ENCODE measurements around the gene SAMD4A. TPM values are rescaled to one million over a fixed set of nuclear protein-coding genes. Genes with fewer than 3 reads are reported as not detected.

SAMD4A gene
- total and polyA plus RNA-seq, 12 donors, result 14.0 to 284 (median 191) TPM

GRCh38 chr14:54702014-54702491, 135.1 kb downstream of the SAMD4A start:
- ATAC-seq (no peak), DNase-seq (no peak)
- peaks cover 0 to 22% (median 0%) of the 10 kb centered on the region in 9 donors for H3K36me3 ChIP-seq
- intact Hi-C loops (cut with DNase I), result no loop called here
- H3K27me3 ChIP-seq, result no peaks in the 10 kb centered on the region
- H3K9me3 ChIP-seq, result no peaks in the 10 kb centered on the region
- 69 to 72% methylated on average over 12 of the region's 12 CpGs for WGBS, 2 donors
- H3K4me1 ChIP-seq, result peaks cover 8 to 83% (median 44%) of the 10 kb centered on the region in 9 donors
- TF ChIP-seq, protein P1, sequence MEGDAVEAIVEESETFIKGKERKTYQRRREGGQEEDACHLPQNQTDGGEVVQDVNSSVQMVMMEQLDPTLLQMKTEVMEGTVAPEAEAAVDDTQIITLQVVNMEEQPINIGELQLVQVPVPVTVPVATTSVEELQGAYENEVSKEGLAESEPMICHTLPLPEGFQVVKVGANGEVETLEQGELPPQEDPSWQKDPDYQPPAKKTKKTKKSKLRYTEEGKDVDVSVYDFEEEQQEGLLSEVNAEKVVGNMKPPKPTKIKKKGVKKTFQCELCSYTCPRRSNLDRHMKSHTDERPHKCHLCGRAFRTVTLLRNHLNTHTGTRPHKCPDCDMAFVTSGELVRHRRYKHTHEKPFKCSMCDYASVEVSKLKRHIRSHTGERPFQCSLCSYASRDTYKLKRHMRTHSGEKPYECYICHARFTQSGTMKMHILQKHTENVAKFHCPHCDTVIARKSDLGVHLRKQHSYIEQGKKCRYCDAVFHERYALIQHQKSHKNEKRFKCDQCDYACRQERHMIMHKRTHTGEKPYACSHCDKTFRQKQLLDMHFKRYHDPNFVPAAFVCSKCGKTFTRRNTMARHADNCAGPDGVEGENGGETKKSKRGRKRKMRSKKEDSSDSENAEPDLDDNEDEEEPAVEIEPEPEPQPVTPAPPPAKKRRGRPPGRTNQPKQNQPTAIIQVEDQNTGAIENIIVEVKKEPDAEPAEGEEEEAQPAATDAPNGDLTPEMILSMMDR (IDR thresholded peaks at IDR 0.05), result no peak
- no peak overlapping the region for H3K4me3 ChIP-seq
- H3K27ac ChIP-seq, result peak overlapping the region in 5 of 10 donors; percentile 10 to 37 (median 11)

DNA sequence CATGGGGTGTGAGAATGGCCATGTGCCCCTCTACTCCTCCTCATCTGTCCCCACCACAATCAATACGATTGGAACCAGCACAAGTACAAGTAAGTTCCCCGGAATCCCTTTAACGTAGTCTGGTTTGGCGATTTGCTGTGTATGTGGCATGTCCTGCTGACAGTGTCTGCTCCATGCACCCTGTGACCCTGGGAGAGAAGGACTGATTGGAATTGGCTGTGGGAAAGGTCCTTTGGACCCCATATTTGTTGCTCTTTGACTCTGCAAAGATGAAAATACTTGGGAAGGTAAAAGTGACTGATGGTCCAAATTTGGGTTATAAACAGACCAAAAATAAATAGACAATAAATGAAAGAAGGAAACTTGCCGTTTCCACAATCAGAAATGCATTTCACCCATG, 135.6 kb downstream of the SAMD4A start:
- TF ChIP-seq, protein P1 (IDR thresholded peaks at IDR 0.05), result no peak
- Histone ChIP-seq H3K36me3 (peaks cover 0 to 22% (median 0%) of the 10 kb centered on the region in 9 donors), H3K27ac (peak overlapping the region in 5 of 10 donors; percentile 10 to 37 (median 11)), H3K4me1 (peaks cover 6 to 83% (median 42%) of the 10 kb centered on the region in 9 donors), H3K4me3 (no peak overlapping the region), H3K27me3 (no peaks in the 10 kb centered on the region), H3K9me3 (no peaks in the 10 kb centered on the region)
- DNase-seq (no peak), ATAC-seq (no peak)
- WGBS, 2 donors, result 84 to 85% methylated on average over 5 of the region's 5 CpGs
- intact Hi-C loops (cut with DNase I), result no loop called here

DNA sequence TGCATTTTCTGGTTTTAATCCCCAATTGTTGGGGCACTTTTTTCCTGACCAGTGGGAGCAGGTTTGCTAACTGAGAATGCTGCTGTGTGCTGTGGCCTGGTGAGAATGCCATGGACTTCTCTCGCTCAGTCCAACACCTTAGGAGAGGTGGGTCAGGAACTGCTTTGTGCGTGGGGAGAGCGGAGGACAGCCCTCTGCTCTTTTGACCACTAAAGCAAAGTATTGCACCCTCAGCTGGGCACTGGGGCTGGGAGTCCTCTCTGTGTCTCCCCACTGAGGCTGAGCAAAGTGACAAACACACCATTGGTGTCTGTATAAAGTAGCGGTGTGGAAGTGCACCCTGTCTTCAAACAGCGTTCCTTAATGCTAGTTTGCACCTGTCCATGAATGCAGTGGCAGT, 136.2 kb downstream of the SAMD4A start:
- ATAC-seq (no peak), DNase-seq (no peak)
- H3K27ac ChIP-seq, result peak overlapping the region in 3 of 10 donors; percentile 10 to 37 (median 27)
- WGBS, 2 donors, result 93 to 94% methylated on average over 5 of the region's 5 CpGs
- H3K4me1 ChIP-seq, result peaks cover 5 to 83% (median 40%) of the 10 kb centered on the region in 9 donors
- no peaks in the 10 kb centered on the region for H3K9me3 ChIP-seq
- TF ChIP-seq, protein P1 (IDR thresholded peaks at IDR 0.05), result no peak
- intact Hi-C loops (cut with DNase I), result no loop called here
- no peak overlapping the region for H3K4me3 ChIP-seq
- H3K36me3 ChIP-seq, result peaks cover 0 to 22% (median 0%) of the 10 kb centered on the region in 9 donors
- no peaks in the 10 kb centered on the region for H3K27me3 ChIP-seq

DNA sequence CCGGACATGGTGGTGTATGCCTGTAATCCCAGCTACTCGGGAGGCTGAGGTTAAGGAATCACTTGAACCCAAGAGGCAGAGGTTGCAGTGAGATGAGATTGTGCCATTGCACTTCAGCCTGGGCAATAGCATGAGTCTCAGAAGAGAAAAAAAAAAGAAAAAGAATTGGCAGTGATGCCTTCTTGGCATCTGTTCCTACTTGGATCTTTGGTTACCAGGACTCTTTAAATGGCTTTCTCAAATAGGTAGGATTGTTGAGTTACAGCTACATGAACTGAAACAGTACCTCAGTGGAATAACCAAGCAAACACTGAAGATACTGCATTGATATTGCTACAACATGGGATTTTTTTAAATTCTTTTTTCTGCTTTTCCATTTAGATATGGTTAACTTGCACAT, 136.8 kb downstream of the SAMD4A start:
- H3K27ac ChIP-seq, result peak overlapping the region in 2 of 10 donors; percentile 27 to 37
- ATAC-seq, result no peak

More for the DNA sequence above, 136.8 kb downstream of the SAMD4A start:
- Histone ChIP-seq H3K4me1 (peaks cover 2 to 83% (median 40%) of the 10 kb centered on the region in 9 donors), H3K27me3 (no peaks in the 10 kb centered on the region), H3K4me3 (no peak overlapping the region), H3K9me3 (no peaks in the 10 kb centered on the region), H3K36me3 (peaks cover 0 to 22% (median 0%) of the 10 kb centered on the region in 9 donors)
- DNase-seq, result no peak
- TF ChIP-seq, protein P1 (IDR thresholded peaks at IDR 0.05), result no peak
- 72 to 74% methylated on average over 2 of the region's 2 CpGs for WGBS, 2 donors
- intact Hi-C loops (cut with DNase I), result no loop called here

Data from heart right ventricle (tissue), 16 donors.